DND-41 (cell line): Measurements from ENCODE around the gene SLC25A39.

Experiments used
- ATAC-seq: fragments of 200-7000 bp; cut with Tn5 transposase; 3 replicates; pipeline ENCODE4 v1.9.1; 2021; ENCODE audit warnings: low read depth; ENCODE audit not compliant: insufficient read depth
- DNase-seq: peaks from one replicate; pipeline ENCODE4 v3.0.0-alpha.2; 2020
- H2AFZ ChIP-seq: 2 replicates; pipeline ENCODE4 v1.6.0; 2012; ENCODE audit warnings: low read depth, low read length
- H3K27ac ChIP-seq: 2 replicates; pipeline ENCODE4 v1.5.1; 2012; ENCODE audit warnings: low read length, inconsistent platforms
- H3K27me3 ChIP-seq: fragments of 200-600 bp; sonication (generic); 2 replicates; pipeline ENCODE4 v1.6.0; 2012; ENCODE audit warnings: low read length, mild to moderate bottlenecking, inconsistent platforms; ENCODE audit not compliant: insufficient read depth, poor library complexity
- H3K36me3 ChIP-seq: 2 replicates; pipeline ENCODE4 v1.5.1; 2012; ENCODE audit warnings: low read length, inconsistent platforms; ENCODE audit not compliant: insufficient read depth
- H3K4me1 ChIP-seq: 2 replicates; pipeline ENCODE4 v1.5.1; 2012; ENCODE audit warnings: mild to moderate bottlenecking, low read length; ENCODE audit not compliant: insufficient read depth
- H3K4me2 ChIP-seq: 2 replicates; pipeline ENCODE4 v1.6.0; 2012; ENCODE audit warnings: mild to moderate bottlenecking, moderate library complexity, low read length, inconsistent platforms; ENCODE audit not compliant: insufficient read depth
- H3K4me3 ChIP-seq, 2 experiments: fragments of 200-600 bp in 1 of 2; shearing (Covaris generic) in 1 of 2; 2 replicates each; pipeline ENCODE4 v1.5.1; 2012 to 2016; ENCODE audit warnings: inconsistent platforms in 2 of 2, low read length in 2 of 2, mild to moderate bottlenecking in 2 of 2, low read depth in 1 of 2, moderate library complexity in 1 of 2
- H3K79me2 ChIP-seq: 2 replicates; pipeline ENCODE4 v1.6.0; 2012; ENCODE audit warnings: low read length, inconsistent platforms; ENCODE audit not compliant: insufficient read depth
- H3K9ac ChIP-seq: 2 replicates; pipeline ENCODE4 v1.6.0; 2012; ENCODE audit warnings: low read depth, mild to moderate bottlenecking, inconsistent platforms, low read length, moderate library complexity
- H3K9me3 ChIP-seq: 2 replicates; pipeline ENCODE4 v1.5.1; 2012; ENCODE audit warnings: low read length, moderate library complexity, mild to moderate bottlenecking, inconsistent platforms; ENCODE audit not compliant: insufficient read depth, severe bottlenecking
- H4K20me1 ChIP-seq: 2 replicates; pipeline ENCODE4 v1.6.0; 2012; ENCODE audit warnings: low read length; ENCODE audit not compliant: insufficient read depth
- EZH2 ChIP-seq: IDR thresholded peaks from 3 replicates; pipeline ENCODE4 v1.6.1; 2012; ENCODE audit warnings: borderline replicate concordance, low read depth, mild to moderate bottlenecking, moderate library complexity, low read length, inconsistent platforms; ENCODE audit not compliant: severe bottlenecking
- TF ChIP-seq, protein P1 (sequence below): IDR thresholded peaks from 2 replicates; pipeline ENCODE4 v1.5.1; 2012; ENCODE audit warnings: borderline replicate concordance, low read length, moderate library complexity, mild to moderate bottlenecking; ENCODE audit not compliant: poor library complexity, severe bottlenecking; ENCODE audit errors: extremely low read depth

The SLC25A39 gene

DNA sequence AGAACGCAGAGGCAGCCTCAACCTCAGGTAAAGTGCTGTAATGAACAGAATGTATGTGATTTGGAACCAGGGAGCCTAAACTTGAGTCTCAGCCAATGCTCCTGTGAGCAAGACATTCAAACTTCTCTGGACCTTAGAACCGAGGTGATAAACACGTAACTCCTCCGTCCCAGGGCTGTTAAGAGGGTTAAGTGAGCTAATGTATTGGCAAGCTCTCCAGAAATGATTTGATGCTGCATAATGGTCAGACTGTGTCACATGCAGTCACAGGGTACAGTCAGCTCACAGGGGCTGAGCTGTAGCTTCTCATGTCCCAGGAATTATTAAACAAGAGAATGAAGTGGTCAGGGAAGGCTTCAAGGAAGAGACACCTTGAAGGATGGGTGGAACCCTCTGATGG is 46.6 kb downstream of the SLC25A39 start:
- DNase-seq (no peak), ATAC-seq (no peak)
- H3K79me2 ChIP-seq, result no peaks in the 10 kb centered on the region
- no peaks in the 10 kb centered on the region for H3K36me3 ChIP-seq
- H3K27me3 ChIP-seq, result peaks cover 20% of the 10 kb centered on the region
- H3K4me3 ChIP-seq, result no peak overlapping the region
- H3K27ac ChIP-seq, result no peak overlapping the region
- no peak for TF ChIP-seq EZH2
- TF ChIP-seq, protein P1, sequence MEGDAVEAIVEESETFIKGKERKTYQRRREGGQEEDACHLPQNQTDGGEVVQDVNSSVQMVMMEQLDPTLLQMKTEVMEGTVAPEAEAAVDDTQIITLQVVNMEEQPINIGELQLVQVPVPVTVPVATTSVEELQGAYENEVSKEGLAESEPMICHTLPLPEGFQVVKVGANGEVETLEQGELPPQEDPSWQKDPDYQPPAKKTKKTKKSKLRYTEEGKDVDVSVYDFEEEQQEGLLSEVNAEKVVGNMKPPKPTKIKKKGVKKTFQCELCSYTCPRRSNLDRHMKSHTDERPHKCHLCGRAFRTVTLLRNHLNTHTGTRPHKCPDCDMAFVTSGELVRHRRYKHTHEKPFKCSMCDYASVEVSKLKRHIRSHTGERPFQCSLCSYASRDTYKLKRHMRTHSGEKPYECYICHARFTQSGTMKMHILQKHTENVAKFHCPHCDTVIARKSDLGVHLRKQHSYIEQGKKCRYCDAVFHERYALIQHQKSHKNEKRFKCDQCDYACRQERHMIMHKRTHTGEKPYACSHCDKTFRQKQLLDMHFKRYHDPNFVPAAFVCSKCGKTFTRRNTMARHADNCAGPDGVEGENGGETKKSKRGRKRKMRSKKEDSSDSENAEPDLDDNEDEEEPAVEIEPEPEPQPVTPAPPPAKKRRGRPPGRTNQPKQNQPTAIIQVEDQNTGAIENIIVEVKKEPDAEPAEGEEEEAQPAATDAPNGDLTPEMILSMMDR, result no peak
- H3K9me3 ChIP-seq, result no peaks in the 10 kb centered on the region
- no peaks in the 10 kb centered on the region for H4K20me1 ChIP-seq
- H2AFZ ChIP-seq, result no peak overlapping the region
- H3K4me1 ChIP-seq, result no peaks in the 10 kb centered on the region
- no peak overlapping the region for H3K9ac ChIP-seq
- no peak overlapping the region for H3K4me2 ChIP-seq

- Histone ChIP-seq H3K79me2 (no peaks in the 10 kb centered on the region), H3K27ac (no peak overlapping the region), H3K9ac (no peak overlapping the region), H2AFZ (no peak overlapping the region), H3K4me2 (no peak overlapping the region), H3K4me3 (no peak overlapping the region), H3K9me3 (no peaks in the 10 kb centered on the region), H3K36me3 (no peaks in the 10 kb centered on the region), H3K27me3 (peaks cover 22% of the 10 kb centered on the region), H4K20me1 (no peaks in the 10 kb centered on the region), H3K4me1 (no peaks in the 10 kb centered on the region)
- TF ChIP-seq, protein P1, result no peak
- TF ChIP-seq EZH2, result no peak
- ATAC-seq, result no peak
- DNase-seq, result no peak
Observed at GRCh38 chr17:44273607-44274006, 51.0 kb downstream of the SLC25A39 start.

- no peak for TF ChIP-seq EZH2
- TF ChIP-seq, protein P1, result no peak
- H3K27ac ChIP-seq, result no peak overlapping the region
- H2AFZ ChIP-seq, result no peak overlapping the region
- H4K20me1 ChIP-seq, result no peaks in the 10 kb centered on the region
- no peaks in the 10 kb centered on the region for H3K9me3 ChIP-seq
- no peaks in the 10 kb centered on the region for H3K36me3 ChIP-seq
- no peaks in the 10 kb centered on the region for H3K79me2 ChIP-seq
- H3K27me3 ChIP-seq, result peaks cover 17% of the 10 kb centered on the region
- H3K9ac ChIP-seq, result no peak overlapping the region
- ATAC-seq, result no peak
- DNase-seq, result no peak
- H3K4me3 ChIP-seq, result no peak overlapping the region
- H3K4me1 ChIP-seq, result no peaks in the 10 kb centered on the region
- no peak overlapping the region for H3K4me2 ChIP-seq
Observed at GRCh38 chr17:44272954-44273353, 51.7 kb downstream of the SLC25A39 start.

- Histone ChIP-seq H3K27ac (no peak overlapping the region), H3K27me3 (peaks cover 14% of the 10 kb centered on the region), H3K9me3 (no peaks in the 10 kb centered on the region), H4K20me1 (no peaks in the 10 kb centered on the region), H3K4me1 (no peaks in the 10 kb centered on the region), H2AFZ (no peak overlapping the region), H3K36me3 (no peaks in the 10 kb centered on the region), H3K9ac (no peak overlapping the region), H3K4me3 (no peak overlapping the region), H3K79me2 (no peaks in the 10 kb centered on the region), H3K4me2 (no peak overlapping the region)
- TF ChIP-seq, protein P1, result no peak
- DNase-seq (no peak), ATAC-seq (no peak)
Observed at GRCh38 chr17:44272321-44272951, 52.2 kb downstream of the SLC25A39 start.
